SK-N-SH (cell line): ENCODE data around the gene STK25. TPM values are rescaled to one million over a fixed set of nuclear protein-coding genes. Genes with fewer than 3 reads are reported as not detected.

Source experiments
- CTCF ChIA-PET: fragments of 300-600, 350-600 bp; formaldehyde crosslinking; extraction: SDS; loops from one replicate; lab custom pipeline; 2021; lab: Yijun Ruan, JAX
- POLR2A ChIA-PET: fragments of 350-600 bp; sonication (Branson Sonifier 250); formaldehyde crosslinking; extraction: SDS; loops from one replicate; lab custom pipeline; 2020; ENCODE audit warnings: antibody characterized with exemption, inconsistent platforms; lab: Yijun Ruan, JAX
- DNase-seq: peaks from one replicate; pipeline ENCODE4 v3.0.0; 2012
- H2AFZ ChIP-seq: fragments of 200-600 bp; sonication (generic); 2 replicates; pipeline ENCODE4 v1.8.1; 2016; ENCODE audit warnings: antibody characterized with exemption, mild to moderate bottlenecking, low read depth
- H3F3A ChIP-seq: fragments of 200-600 bp; sonication (generic); replicated peaks from 2 replicates; pipeline ENCODE3; 2016; ENCODE audit warnings: antibody characterized with exemption, mild to moderate bottlenecking; ENCODE audit not compliant: insufficient read depth
- H3K27ac ChIP-seq, 2 experiments: fragments of 200-500 bp in 1 of 2; fragments of 200-600 bp in 1 of 2; sonication (Bioruptor generic) in 1 of 2; sonication (generic), shearing (Covaris generic) in 1 of 2; 2 replicates each; pipeline versions ENCODE4 v1.5.1 to v1.6.1; 2014 to 2016; ENCODE audit warnings: low read depth in 2 of 2, inconsistent platforms in 1 of 2, low read length in 1 of 2, mild to moderate bottlenecking in 1 of 2, mixed read lengths in 1 of 2
- H3K27me3 ChIP-seq: fragments of 200-600 bp; sonication (generic), shearing (Covaris generic); 2 replicates; pipeline ENCODE4 v1.6.1; 2016; ENCODE audit warnings: mixed run types; ENCODE audit not compliant: insufficient read depth
- H3K36me3 ChIP-seq, 2 experiments: fragments of 200-500 bp in 1 of 2; fragments of 200-600 bp in 1 of 2; sonication (Bioruptor generic) in 1 of 2; sonication (generic) in 1 of 2; replicated peaks in 1 of 2; 2 replicates each; pipeline versions ENCODE3 to v1.5.1; 2014 to 2016; ENCODE audit warnings: low read length in 1 of 2, mild to moderate bottlenecking in 1 of 2; ENCODE audit not compliant: insufficient read depth in 2 of 2, control insufficient read depth in 1 of 2
- H3K4me1 ChIP-seq, 2 experiments: fragments of 200-500 bp in 1 of 2; fragments of 200-600 bp in 1 of 2; sonication (Bioruptor generic) in 1 of 2; sonication (generic), shearing (Covaris generic) in 1 of 2; 2 replicates each; pipeline versions ENCODE4 v1.5.1 to v1.6.1; 2014 to 2016; ENCODE audit warnings: low read depth in 1 of 2, low read length in 1 of 2, mixed run types in 1 of 2; ENCODE audit not compliant: insufficient read depth in 2 of 2, control insufficient read depth in 1 of 2
- H3K4me2 ChIP-seq: fragments of 200-600 bp; sonication (generic), shearing (Covaris generic); 2 replicates; pipeline ENCODE4 v1.6.1; 2017; ENCODE audit warnings: mixed run types
- H3K4me3 ChIP-seq, 2 experiments: fragments of 200-500 bp in 1 of 2; fragments of 200-600 bp in 1 of 2; sonication (Bioruptor generic) in 1 of 2; sonication (generic), shearing (Covaris generic) in 1 of 2; 2 replicates each; pipeline versions ENCODE4 v1.5.1 to v1.8.1; 2014 to 2016; ENCODE audit warnings: low read depth in 2 of 2, inconsistent platforms in 1 of 2, low read length in 1 of 2, mild to moderate bottlenecking in 1 of 2, mixed read lengths in 1 of 2, moderate library complexity in 1 of 2
- H3K79me2 ChIP-seq: fragments of 200-600 bp; sonication (generic); 2 replicates; pipeline ENCODE4 v1.8.1; 2017; ENCODE audit warnings: mild to moderate bottlenecking; ENCODE audit not compliant: insufficient read depth
- H3K9ac ChIP-seq: fragments of 200-600 bp; sonication (generic); 2 replicates; pipeline ENCODE4 v1.6.1; 2017; ENCODE audit warnings: mixed run types
- H3K9me2 ChIP-seq: fragments of 200-600 bp; sonication (generic); 2 replicates; pipeline ENCODE4 v1.6.1; 2017; ENCODE audit warnings: mixed run types
- H3K9me3 ChIP-seq: fragments of 200-600 bp; sonication (generic); 2 replicates; pipeline ENCODE4 v1.6.1; 2017; ENCODE audit warnings: mixed run types, mild to moderate bottlenecking, moderate library complexity
- H4K20me1 ChIP-seq: fragments of 200-600 bp; sonication (generic); 2 replicates; pipeline ENCODE4 v1.6.1; 2017; ENCODE audit warnings: mild to moderate bottlenecking, mixed run types; ENCODE audit not compliant: insufficient read depth
- ELF1 ChIP-seq: IDR thresholded peaks from 2 replicates; pipeline ENCODE4 v1.4.0; 2012
- NFIC ChIP-seq: IDR thresholded peaks from 2 replicates; pipeline ENCODE4 v1.4.0; 2012; ENCODE audit warnings: borderline replicate concordance
- RAD21 ChIP-seq: IDR thresholded peaks from 2 replicates; pipeline ENCODE4 v1.6.1; 2012; ENCODE audit warnings: mild to moderate bottlenecking, low read length
- USF1 ChIP-seq: IDR thresholded peaks from 2 replicates; pipeline ENCODE4 v1.4.0; 2012; ENCODE audit warnings: low read depth, borderline replicate concordance
- WGBS: methylation state at CpG from one replicate; pipeline ENCODE4 v1.1.6; 2017; ENCODE audit warnings: low lambda C conversion rate; 5-methylcytosine and 5-hydroxymethylcytosine counted together
- polyA plus RNA-seq, 3 experiments: library from polyadenylated mRNA; depleted of rRNA; stranded (reverse); fragments of >200 nt; gene quantifications; 2 replicates each; pipeline ENCODE4 v1.2.3, GENCODE V29; 2012
- small RNA-seq, 7 experiments: library from RNA; depleted of rRNA; stranded (forward); fragments of <200 nt; gene quantifications; one replicate each; pipeline ENCODE3, GENCODE V24; 2012

STK25 gene
- polyA plus RNA-seq, 1 of the 3 experiments (the other 2 are of a cell fraction): 236 TPM

GRCh38 chr2:241443486-241444223, 64.7 kb downstream of the STK25 start:
- Histone ChIP-seq H3K4me3 (no peak overlapping the region), H3F3A (no peaks in the 10 kb centered on the region), H3K9me3 (no peaks in the 10 kb centered on the region), H3K9ac (no peak overlapping the region), H3K27ac (no peak overlapping the region), H3K4me1 (no peaks in the 10 kb centered on the region), H4K20me1 (no peaks in the 10 kb centered on the region), H3K79me2 (no peaks in the 10 kb centered on the region), H3K9me2 (no peaks in the 10 kb centered on the region)
- DNase-seq: peak; percentile 28
- CTCF ChIA-PET: interaction anchor here (0.9 kb wide), 1 partner anchor 51 kb away, joined by 3 read pairs; no protein-coding TSS in a partner anchor
- 82% methylated on average over 4 of the region's 6 CpGs for WGBS
- TF ChIP-seq NFIC (peak; percentile 63), RAD21 (no peak), USF1 (0 out of 2 replicates have a peak, but pooled peaks have one; percentile 19), ELF1 (no peak)
- TF ChIP-seq, all 33 proteins: peak for 2
- POLR2A ChIA-PET: no interaction called here
- H2AFZ ChIP-seq: no peak overlapping the region
- no peaks in the 10 kb centered on the region for H3K27me3 ChIP-seq
- peaks cover 28 to 56% of the 10 kb centered on the region in 2 experiments for H3K36me3 ChIP-seq
- no peak overlapping the region for H3K4me2 ChIP-seq

Small RNAs within 50 kb of the gene (small RNA-seq; reads per million reads assigned to genes)
- gene MIR3133: 0 reads per million in 7 experiments

Other genes with a start within 250 kb of the STK25 start
- gene HDLBP, start 192.9 kb downstream of the STK25 start, polyA plus RNA-seq (2012; rRNA removed): 211 and 263 TPM in 2 replicates
- 226 and 330 TPM in 2 replicates for gene SEPTIN2, start 192.7 kb downstream of the STK25 start, polyA plus RNA-seq (2012; rRNA removed)
- 11.5 and 13.9 TPM in 2 replicates for gene FARP2, start 152.3 kb downstream of the STK25 start, polyA plus RNA-seq (2012; rRNA removed)
- gene BOK, start 50.2 kb upstream of the STK25 start, polyA plus RNA-seq (2012; rRNA removed): 1.7 and 1.9 TPM in 2 replicates
- 46.0 and 64.7 TPM in 2 replicates for gene THAP4, start 128.6 kb upstream of the STK25 start, polyA plus RNA-seq (2012; rRNA removed)
- gene ATG4B, start 129.1 kb upstream of the STK25 start, polyA plus RNA-seq (2012; rRNA removed): 105 and 107 TPM in 2 replicates
- 36.3 and 51.1 TPM in 2 replicates for gene DTYMK, start 178.2 kb upstream of the STK25 start, polyA plus RNA-seq (2012; rRNA removed)
- 56.3 and 62.9 TPM in 2 replicates for gene ING5, start 193.5 kb upstream of the STK25 start, polyA plus RNA-seq (2012; rRNA removed)
- gene D2HGDH, start 226.0 kb upstream of the STK25 start, polyA plus RNA-seq (2012; rRNA removed): 33.7 and 36.3 TPM in 2 replicates